Gastroesophageal sphincter (tissue), 4 donors: ENCODE measurements around the gene FAM107A. TPM values are rescaled to one million over a fixed set of nuclear protein-coding genes. Genes with fewer than 3 reads are reported as not detected.

Experiments used
- ATAC-seq: fragments of 150-250 bp; one replicate; pipeline ENCODE4 v1.9.1; 2016; ENCODE audit warnings: mild to moderate bottlenecking, moderate library complexity
- H3K27ac ChIP-seq, 4 donors: fragments of 200-600 bp; sonication (generic) in 3 of 4; 1 replicate in 3 of 4; 2 replicates in 1 of 4; pipeline ENCODE4 v1.5.1; 2016 to 2019
- H3K27me3 ChIP-seq: fragments of 200-600 bp; sonication (generic); one replicate; pipeline ENCODE4 v1.5.1; 2019
- H3K36me3 ChIP-seq, 2 donors: fragments of 200-600 bp; sonication (generic); one replicate each; pipeline ENCODE4 v1.5.1; 2019; ENCODE audit warnings: control low read depth in 1 of 2
- H3K4me1 ChIP-seq, 3 donors: fragments of 200-600 bp; sonication (generic); 1 replicate in 2 of 3; 2 replicates in 1 of 3; pipeline ENCODE4 v1.5.1; 2016 to 2019; ENCODE audit warnings: control low read depth in 2 of 3
- H3K4me3 ChIP-seq, 2 donors: fragments of 200-600 bp; sonication (generic); one replicate each; pipeline ENCODE4 v1.5.1; 2019; ENCODE audit warnings: mild to moderate bottlenecking in 1 of 2, moderate library complexity in 1 of 2
- H3K9me3 ChIP-seq, 3 donors: fragments of 200-600 bp; sonication (generic); one replicate each; pipeline ENCODE4 v1.5.1; 2017 to 2019; ENCODE audit warnings: control low read depth in 2 of 3
- EP300 ChIP-seq: sonication (generic); formaldehyde crosslinking; IDR thresholded peaks from one replicate; pipeline ENCODE4 v1.6.1; 2017; ENCODE audit warnings: antibody characterized with exemption, mild to moderate bottlenecking
- POLR2A ChIP-seq, 2 donors: fragments of 450-650 bp; IDR thresholded peaks; one replicate each; pipeline ENCODE4 v1.6.1; 2017; ENCODE audit warnings: antibody characterized with exemption in 2 of 2, mild to moderate bottlenecking in 2 of 2, moderate library complexity in 1 of 2
- POLR2AphosphoS5 ChIP-seq: sonication (generic); formaldehyde crosslinking; IDR thresholded peaks from one replicate; pipeline ENCODE4 v1.6.1; 2017; ENCODE audit warnings: antibody characterized with exemption
- WGBS, 2 donors: methylation state at CpG; one replicate each; pipeline ENCODE4 v1.1.5; 2018; ENCODE audit warnings: low coverage in 1 of 2; 5-methylcytosine and 5-hydroxymethylcytosine counted together
- total RNA-seq, 4 donors: library from RNA; depleted of rRNA; stranded (reverse); fragments of >200 nt; gene quantifications; one replicate each; pipeline ENCODE4 v1.1.0, GENCODE V29; 2016
- TF ChIP-seq, protein P1 (sequence below), 4 experiments: fragments of 200-600 bp in 2 of 4; fragments of 450-650 bp in 2 of 4; sonication (generic) in 1 of 4; IDR thresholded peaks; one replicate each; pipeline ENCODE4 v1.5.1; 2017 to 2019; ENCODE audit warnings: antibody characterized with exemption in 4 of 4, mild to moderate bottlenecking in 2 of 4, moderate library complexity in 2 of 4

Gene FAM107A
- total RNA-seq, 4 donors from 2014 or later = 27.9 to 109 (median 83.8) TPM

DNA sequence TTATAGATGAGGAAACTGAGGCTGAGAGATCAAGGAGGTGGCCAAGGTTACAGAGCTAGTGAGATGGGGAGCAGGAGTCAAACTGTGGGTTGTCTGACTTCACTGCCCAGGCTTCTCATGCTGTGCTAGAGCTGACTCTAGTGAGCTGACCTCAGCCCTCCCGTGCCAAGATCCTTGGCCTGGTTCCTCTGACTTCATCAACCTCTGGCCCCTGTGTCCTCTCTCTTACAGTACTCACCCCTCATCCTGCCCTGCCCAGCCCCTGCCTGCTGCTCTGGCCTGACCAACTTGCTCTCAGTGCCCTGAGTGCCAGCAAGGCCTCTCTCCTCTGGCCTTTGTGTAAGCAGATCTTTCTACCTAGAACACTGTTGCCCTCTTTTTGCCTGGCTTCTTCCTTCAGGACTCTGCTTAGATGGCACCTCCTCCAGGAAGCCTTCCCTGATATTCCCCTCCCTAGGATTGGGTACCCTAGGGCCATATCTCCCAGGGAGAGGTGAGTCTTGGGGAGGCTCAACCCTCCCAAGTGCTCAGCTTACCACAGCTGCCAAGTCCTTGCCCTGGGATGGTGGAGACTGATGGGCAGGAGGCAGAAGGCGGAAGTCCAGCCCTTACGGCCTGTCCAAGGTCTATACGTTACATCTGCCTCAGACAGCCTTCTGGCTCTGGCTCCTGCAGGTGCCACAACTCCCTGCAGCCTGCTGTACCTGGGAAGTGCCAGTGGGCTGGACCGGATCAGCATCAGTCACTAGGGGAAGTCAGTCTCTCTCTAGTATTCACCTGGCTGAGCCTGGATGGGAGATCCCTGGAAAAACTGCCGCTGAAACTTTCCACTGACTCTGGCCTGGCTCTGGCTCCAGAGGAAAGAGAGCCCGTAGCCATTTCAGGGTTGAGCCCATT, 36.3 kb upstream of the FAM107A start:
- 83 to 100% methylated on average over 1 to 2 of the region's 7 CpGs for WGBS, 2 donors
- no peaks in the 10 kb centered on the region for H3K9me3 ChIP-seq
- H3K4me3 ChIP-seq = no peak overlapping the region
- no peak for TF ChIP-seq POLR2AphosphoS5
- no peak for TF ChIP-seq EP300
- TF ChIP-seq, protein P1, sequence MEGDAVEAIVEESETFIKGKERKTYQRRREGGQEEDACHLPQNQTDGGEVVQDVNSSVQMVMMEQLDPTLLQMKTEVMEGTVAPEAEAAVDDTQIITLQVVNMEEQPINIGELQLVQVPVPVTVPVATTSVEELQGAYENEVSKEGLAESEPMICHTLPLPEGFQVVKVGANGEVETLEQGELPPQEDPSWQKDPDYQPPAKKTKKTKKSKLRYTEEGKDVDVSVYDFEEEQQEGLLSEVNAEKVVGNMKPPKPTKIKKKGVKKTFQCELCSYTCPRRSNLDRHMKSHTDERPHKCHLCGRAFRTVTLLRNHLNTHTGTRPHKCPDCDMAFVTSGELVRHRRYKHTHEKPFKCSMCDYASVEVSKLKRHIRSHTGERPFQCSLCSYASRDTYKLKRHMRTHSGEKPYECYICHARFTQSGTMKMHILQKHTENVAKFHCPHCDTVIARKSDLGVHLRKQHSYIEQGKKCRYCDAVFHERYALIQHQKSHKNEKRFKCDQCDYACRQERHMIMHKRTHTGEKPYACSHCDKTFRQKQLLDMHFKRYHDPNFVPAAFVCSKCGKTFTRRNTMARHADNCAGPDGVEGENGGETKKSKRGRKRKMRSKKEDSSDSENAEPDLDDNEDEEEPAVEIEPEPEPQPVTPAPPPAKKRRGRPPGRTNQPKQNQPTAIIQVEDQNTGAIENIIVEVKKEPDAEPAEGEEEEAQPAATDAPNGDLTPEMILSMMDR (IDR thresholded peaks at IDR 0.05) = no peak
- TF ChIP-seq POLR2A (IDR thresholded peaks at IDR 0.05) = no peak
- no peak for ATAC-seq
- H3K4me1 ChIP-seq = peaks cover 0 to 26% (median 3%) of the 10 kb centered on the region in 3 donors
- H3K27me3 ChIP-seq = no peaks in the 10 kb centered on the region
- H3K27ac ChIP-seq = no peak overlapping the region
- H3K36me3 ChIP-seq = no peaks in the 10 kb centered on the region

DNA sequence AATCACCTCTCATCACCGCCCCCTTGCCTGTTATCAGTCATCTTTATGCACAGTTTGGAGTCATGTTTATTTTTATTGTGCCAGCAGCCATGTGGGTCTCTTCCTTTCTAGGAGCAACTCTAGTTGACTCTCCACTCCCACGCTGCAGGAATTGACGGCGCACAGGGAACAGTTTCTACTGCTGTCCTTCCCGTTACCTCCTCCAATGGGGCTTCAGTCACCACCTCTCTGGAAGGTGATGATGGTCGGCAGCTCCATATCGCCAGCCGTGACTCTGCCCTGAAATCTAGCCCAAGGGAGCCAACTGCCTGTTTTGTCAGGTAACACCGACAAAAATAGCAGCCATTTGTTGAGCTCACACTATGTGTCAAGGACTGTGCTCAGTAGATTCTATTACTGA, 35.6 kb upstream of the FAM107A start:
- 71 to 86% methylated on average over 1 to 5 of the region's 9 CpGs for WGBS, 2 donors
- H3K27ac ChIP-seq = no peak overlapping the region
- no peak for TF ChIP-seq POLR2AphosphoS5
- TF ChIP-seq POLR2A (IDR thresholded peaks at IDR 0.05) = no peak
- TF ChIP-seq EP300 = no peak
- TF ChIP-seq, protein P1 (IDR thresholded peaks at IDR 0.05) = no peak
- H3K36me3 ChIP-seq = no peaks in the 10 kb centered on the region
- H3K27me3 ChIP-seq = no peaks in the 10 kb centered on the region
- H3K4me3 ChIP-seq = no peak overlapping the region
- H3K4me1 ChIP-seq = peaks cover 0 to 20% (median 2%) of the 10 kb centered on the region in 3 donors
- no peak for ATAC-seq
- H3K9me3 ChIP-seq = no peaks in the 10 kb centered on the region

DNA sequence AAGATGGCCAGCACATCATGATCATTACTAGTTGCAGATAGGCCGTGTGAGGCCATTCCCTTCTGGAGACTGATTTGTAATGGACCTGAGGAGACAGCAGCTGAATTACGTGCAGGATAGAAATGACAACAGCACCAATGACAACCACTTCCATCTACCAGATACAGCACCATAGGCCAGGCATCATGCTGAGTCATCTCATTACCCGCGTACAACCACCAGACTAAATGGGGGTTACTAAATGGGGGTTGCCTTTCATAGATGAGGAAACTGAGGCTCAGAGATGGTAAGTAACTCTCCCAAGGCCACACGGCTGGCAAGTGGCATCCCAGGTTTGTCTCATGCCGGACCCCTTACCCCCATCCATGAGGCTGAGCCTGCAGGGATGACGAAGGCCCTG, 32.8 kb upstream of the FAM107A start:
- Histone ChIP-seq H3K27me3 (no peaks in the 10 kb centered on the region), H3K36me3 (no peaks in the 10 kb centered on the region), H3K27ac (no peak overlapping the region), H3K4me1 (peaks cover 0 to 8% (median 0%) of the 10 kb centered on the region in 3 donors), H3K4me3 (no peak overlapping the region), H3K9me3 (peaks cover 0 to 7% (median 0%) of the 10 kb centered on the region in 3 donors)
- ATAC-seq = no peak
- TF ChIP-seq POLR2A (IDR thresholded peaks at IDR 0.05) (no peak), POLR2AphosphoS5 (no peak), EP300 (no peak)
- TF ChIP-seq, protein P1 (IDR thresholded peaks at IDR 0.05) = no peak
- WGBS, 2 donors = 71 to 84% methylated on average over 4 to 5 of the region's 7 CpGs

DNA sequence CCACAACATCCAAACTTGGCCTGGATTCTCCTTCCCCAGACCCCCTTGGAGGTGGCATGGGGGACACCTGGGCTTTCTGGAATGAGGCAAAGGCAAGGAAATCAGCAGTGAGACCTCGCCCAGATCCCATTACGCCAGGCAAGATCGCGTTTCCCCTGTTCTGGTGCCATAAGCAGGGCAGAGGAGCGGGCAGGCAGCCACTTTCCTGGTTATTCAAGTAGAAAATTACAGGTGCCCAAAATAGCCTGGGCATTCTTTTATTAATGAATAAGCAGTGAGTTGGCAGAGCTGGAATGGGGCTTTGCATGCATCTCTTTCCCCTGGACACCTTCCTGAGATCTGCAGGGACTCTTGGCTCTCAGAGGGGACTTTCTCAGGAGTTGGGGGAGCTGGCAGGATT, 31.5 kb upstream of the FAM107A start:
- Histone ChIP-seq H3K27ac (no peak overlapping the region), H3K9me3 (peaks cover 0 to 19% (median 0%) of the 10 kb centered on the region in 3 donors), H3K36me3 (no peaks in the 10 kb centered on the region), H3K27me3 (peaks cover 7% of the 10 kb centered on the region), H3K4me3 (no peak overlapping the region), H3K4me1 (peaks cover 0 to 8% (median 0%) of the 10 kb centered on the region in 3 donors)
- WGBS, 2 donors = 56% methylated on average over 4 of the region's 5 CpGs; no CpG with 5 or more reads in 1 of the 2 donors
- TF ChIP-seq EP300 = no peak
- no peak for ATAC-seq

DNA sequence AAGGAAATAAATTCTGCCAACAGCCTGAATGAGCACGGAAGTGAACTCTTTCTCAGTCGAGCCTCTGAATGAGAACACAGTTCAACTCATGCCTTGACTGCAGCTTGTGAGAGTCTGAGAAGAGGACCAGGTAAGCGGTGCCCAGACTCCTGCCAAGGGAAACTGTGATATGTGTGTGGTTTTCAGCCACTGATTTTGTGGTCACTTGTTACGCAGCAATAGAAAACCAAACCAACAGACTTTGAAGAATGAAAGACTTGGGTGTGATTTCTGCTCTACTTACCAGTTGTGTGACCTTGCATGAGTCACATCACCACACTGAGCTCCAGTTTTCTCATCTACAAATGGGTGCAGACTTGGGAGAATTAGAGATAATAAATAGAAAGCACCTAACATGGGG, 30.6 kb upstream of the FAM107A start:
- no peak overlapping the region for H3K4me3 ChIP-seq
- peaks cover 0 to 19% (median 0%) of the 10 kb centered on the region in 3 donors for H3K9me3 ChIP-seq
- 80 to 100% methylated on average over 1 to 4 of the region's 4 CpGs for WGBS, 2 donors
- H3K27me3 ChIP-seq = peaks cover 14% of the 10 kb centered on the region
- TF ChIP-seq POLR2A (IDR thresholded peaks at IDR 0.05) (no peak), EP300 (no peak), POLR2AphosphoS5 (no peak)
- TF ChIP-seq, protein P1 (IDR thresholded peaks at IDR 0.05) = no peak
- peaks cover 0 to 8% (median 0%) of the 10 kb centered on the region in 3 donors for H3K4me1 ChIP-seq
- no peaks in the 10 kb centered on the region for H3K36me3 ChIP-seq
- ATAC-seq = no peak
- no peak overlapping the region for H3K27ac ChIP-seq
